K562 (cell line): ENCODE measurements around the gene GHDC. TPM values are rescaled to one million over a fixed set of nuclear protein-coding genes. Genes with fewer than 3 reads are reported as not detected.
"Not testable (repeated sequence)": the region's sequence is repeated elsewhere in the genome, so short reads cannot be mapped to it uniquely, and the experiment has no call there.

Experiments
- ATAC-seq: fragments of 200-7000 bp; cut with Tn5 transposase; 3 replicates; pipeline ENCODE4 v1.9.1; 2020; ENCODE audit warnings: moderate library complexity
- BruUV-seq: library from RNA; stranded (reverse); fragments of 400-500 nt; replicated peaks from 2 replicates; lab custom pipeline; 2021; lab: Mats Ljungman, UMichigan
- CTCF ChIA-PET: fragments of 300-600 bp; formaldehyde crosslinking; extraction: SDS; loops from one replicate; lab custom pipeline; 2021; ENCODE audit warnings: low intra/inter-chr PET ratio; lab: Yijun Ruan, JAX
- POLR2A ChIA-PET: fragments of 300-600, 350-650 bp; sonication (Branson Sonifier 250); formaldehyde crosslinking; extraction: SDS; loops from one replicate; lab custom pipeline; 2021; ENCODE audit warnings: antibody characterized with exemption, inconsistent platforms; lab: Yijun Ruan, JAX
- DNase-seq, 4 experiments: peaks; one replicate each; pipeline versions ENCODE4 v3.0.0 to v3.0.0-alpha.2; 2011 to 2018; ENCODE audit warnings: low spot score in 3 of 4, mixed read lengths in 3 of 4; ENCODE audit errors: extremely low read depth in 1 of 4
- FAIRE-seq: peaks from 2 replicates; lab custom pipeline; 2011; peaks lifted over from hg19 to GRCh38; lab: Jason Lieb, UNC
- H2AFZ ChIP-seq: 2 replicates; pipeline ENCODE4 v1.6.0; 2011; ENCODE audit warnings: low read depth, low read length, control low read depth, inconsistent platforms
- H3K27ac ChIP-seq: fragments of 200-600 bp; 3 replicates; pipeline ENCODE4 v1.8.0; 2011; ENCODE audit warnings: low read depth, mild to moderate bottlenecking, control low read depth, inconsistent platforms, low read length, moderate library complexity, mixed read lengths; ENCODE audit errors: extremely low read depth
- H3K27me3 ChIP-seq, 2 experiments: fragments of 300-600 bp in 1 of 2; 2 replicates in 1 of 2; 3 replicates in 1 of 2; pipeline versions ENCODE4 v1.6.0 to v1.8.0; 2011; ENCODE audit warnings: inconsistent platforms in 2 of 2, low read length in 2 of 2, mild to moderate bottlenecking in 1 of 2, mixed read lengths in 1 of 2, moderate library complexity in 1 of 2; ENCODE audit not compliant: control insufficient read depth in 2 of 2, insufficient read depth in 2 of 2
- H3K36me3 ChIP-seq: fragments of 300-600 bp; 3 replicates; pipeline ENCODE4 v1.8.0; 2011; ENCODE audit warnings: mild to moderate bottlenecking, low read length, inconsistent platforms; ENCODE audit not compliant: control insufficient read depth, insufficient read depth
- H3K4me1 ChIP-seq, 2 experiments: fragments of 200-600 bp in 1 of 2; replicated peaks in 1 of 2; 2 replicates in 1 of 2; 3 replicates in 1 of 2; pipeline versions ENCODE4 v1.5.1 to v1.8.0; 2011; ENCODE audit warnings: inconsistent platforms in 2 of 2, low read length in 2 of 2, mild to moderate bottlenecking in 1 of 2, mixed read lengths in 1 of 2, moderate library complexity in 1 of 2; ENCODE audit not compliant: control insufficient read depth in 2 of 2, insufficient read depth in 2 of 2
- H3K4me2 ChIP-seq: 2 replicates; pipeline ENCODE4 v1.6.1; 2011; ENCODE audit warnings: low read length, control low read depth, inconsistent platforms, mixed read lengths; ENCODE audit not compliant: insufficient read depth
- H3K4me3 ChIP-seq: fragments of 200-600 bp; sonication (generic), shearing (Covaris generic); 2 replicates; pipeline ENCODE4 v1.5.1; 2016; ENCODE audit warnings: control low read depth, inconsistent platforms
- H3K79me2 ChIP-seq: fragments of 200-600 bp; 3 replicates; pipeline ENCODE4 v1.8.0; 2011; ENCODE audit warnings: low read length, inconsistent platforms; ENCODE audit not compliant: control insufficient read depth, insufficient read depth
- H3K9ac ChIP-seq, 2 experiments: 2 replicates each; pipeline versions ENCODE4 v1.6.0 to v1.6.1; 2011; ENCODE audit warnings: low read depth in 2 of 2, low read length in 2 of 2, control low read depth in 1 of 2, inconsistent platforms in 1 of 2, mild to moderate bottlenecking in 1 of 2, mixed read lengths in 1 of 2; ENCODE audit not compliant: insufficient read depth in 1 of 2
- H3K9me1 ChIP-seq: one replicate; pipeline ENCODE4 v1.6.0; 2011; ENCODE audit warnings: inconsistent platforms, mild to moderate bottlenecking, low read length, moderate library complexity; ENCODE audit not compliant: control insufficient read depth, insufficient read depth
- H3K9me3 ChIP-seq: replicated peaks from 2 replicates; pipeline ENCODE4 v1.5.1; 2011; ENCODE audit warnings: low read depth, low read length, inconsistent platforms; ENCODE audit not compliant: control insufficient read depth, insufficient read depth
- H4K20me1 ChIP-seq: replicated peaks from 2 replicates; pipeline ENCODE4 v1.6.1; 2011; ENCODE audit warnings: low read length, inconsistent platforms, mixed read lengths; ENCODE audit not compliant: control insufficient read depth, insufficient read depth
- CEBPB ChIP-seq: fragments of 450-650 bp; IDR thresholded peaks from 2 replicates; pipeline ENCODE4 v1.6.1; 2016; ENCODE audit warnings: missing genetic modification characterization, missing compliant biosample characterization
- CEBPG ChIP-seq, 3 experiments: fragments of 200-800 bp in 1 of 3; sonication (Bioruptor generic) in 1 of 3; sonication (generic) in 1 of 3; formaldehyde crosslinking in 1 of 3; IDR thresholded peaks in 2 of 3; conservative IDR thresholded peaks in 1 of 3; 2 replicates each; pipeline versions ENCODE4 v1.6.1 to v1.8.0; 2016 to 2022; ENCODE audit warnings: missing compliant biosample characterization in 2 of 3, missing genetic modification characterization in 2 of 3, mild to moderate bottlenecking in 1 of 3, missing genetic modification reagents in 1 of 3
- WGBS: fragments of 100-300 bp; shearing (Covaris generic); methylation state at CpG from one replicate; pipeline ENCODE4 v1.1.6; 2016; ENCODE audit warnings: low coverage, mixed read lengths; ENCODE audit not compliant: insufficient coverage; ENCODE audit errors: missing lambda C conversion rate; 5-methylcytosine and 5-hydroxymethylcytosine counted together
- in situ Hi-C: fragments of 300-500 bp; cut with MboI; formaldehyde crosslinking; loops from 4 replicates; pipeline ENCODE4 v1.15.0; 2018; ENCODE audit warnings: inconsistent platforms, mixed read lengths
- intact Hi-C: fragments of 100-400 bp; cut with micrococcal nuclease; formaldehyde crosslinking; loops from 2 replicates; pipeline ENCODE4 v1.14.2; 2022
- polyA plus RNA-seq, 8 experiments: library from polyadenylated mRNA; depleted of rRNA in 4 of 8; stranded (reverse) in 5 of 8; unstranded in 3 of 8; fragments of >200 nt; fragmentation: Nextera tagmentation in 2 of 8; fragmentation: Illumina TruSeq in 1 of 8; extraction: Ambion mirVana in 2 of 8; extraction: Trizol in 1 of 8; gene quantifications; 2 replicates each; pipeline versions ENCODE4 v1.2.1 to v1.2.3, GENCODE V29; 2011 to 2014; ENCODE audit warnings: inconsistent platforms in 1 of 8, missing spikeins in 1 of 8
- total RNA-seq, 7 experiments: library from RNA; depleted of rRNA in 6 of 7; stranded (reverse); fragments of >200 nt in 6 of 7; fragmentation: Illumina TruSeq in 2 of 7; extraction: Trizol in 2 of 7; gene quantifications; 2 replicates each; pipeline versions ENCODE4 v1.2.1 to v1.2.3, GENCODE V29; 2011 to 2021; ENCODE audit warnings: low replicate concordance in 1 of 7

Gene GHDC
- total and polyA plus RNA-seq, 9 of the 15 experiments (the other 6 are each of a cell fraction or from before 2014, with no cell fraction given) = 0.65 to 23.2 (median 11.2) TPM

DNA sequence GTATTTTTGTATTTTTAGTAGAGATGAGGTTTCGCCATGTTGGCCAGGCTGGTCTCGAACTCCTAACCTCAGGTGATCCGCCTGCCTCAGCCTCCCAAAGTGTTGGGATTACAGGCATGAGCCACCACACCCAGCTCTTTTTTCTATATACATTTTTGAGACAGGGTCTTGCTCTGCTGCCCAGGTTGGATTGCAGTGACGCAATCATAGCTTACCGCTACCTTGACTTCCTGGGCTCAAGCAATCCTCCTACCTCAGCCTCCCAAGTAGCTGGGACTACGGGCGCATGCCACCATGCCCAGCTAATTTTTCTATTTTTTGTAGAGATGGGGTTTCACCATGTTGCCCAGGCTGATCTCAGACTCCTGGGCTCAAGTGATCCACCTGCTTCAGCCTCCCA, 53.6 kb downstream of the GHDC start:
- POLR2A ChIA-PET = interaction anchor here (0.5 to 0.6 kb wide), 2 partner anchors 259 to 447 kb away, joined by 3 read pairs; no protein-coding TSS in a partner anchor
- intact Hi-C loops; H3K27me3 ChIP-seq; H3K4me3 ChIP-seq; CTCF ChIA-PET; H2AFZ ChIP-seq; H3K9me3 ChIP-seq; H3K9ac ChIP-seq; H3K9me1 ChIP-seq; ATAC-seq; H3K27ac ChIP-seq; DNase-seq; in situ Hi-C loops; BruUV-seq; FAIRE-seq; H3K4me2 ChIP-seq; TF ChIP-seq CEBPG (CRISPR knock-in tag; IDR thresholded peaks at IDR 0.05): not testable (repeated sequence)
- Histone ChIP-seq H3K79me2 (peaks cover 73% of the 10 kb centered on the region), H3K4me1 (peaks cover 6 to 10% of the 10 kb centered on the region in 2 experiments; a peak in 3 of 5 replicates), H3K36me3 (peaks cover 72% of the 10 kb centered on the region), H4K20me1 (peaks cover 14% of the 10 kb centered on the region; the same call in 1 of the 2 replicates)
- WGBS = 98% methylated on average over 7 of the region's 7 CpGs
- TF ChIP-seq CEBPG (tag; conservative IDR thresholded peaks at IDR 0.05 in 1 of 2, IDR thresholded peaks at IDR 0.05 in 1 of 2) (peak in 1 of 2 experiments; percentile 33; a peak in 1 of 4 replicates), CEBPB (peak; percentile 47)

Other genes with a start within 250 kb of the GHDC start
Only the 7 nearest of the 15 such genes appear.
- gene DHX58, start 81.8 kb downstream of the GHDC start, total RNA-seq (2014; rRNA removed) = 1.5 and 3.0 TPM in 2 replicates
- gene DHX58, start 81.8 kb downstream of the GHDC start, total RNA-seq (2014; rRNA removed; fragmentation: Illumina TruSeq; extraction: Trizol) = 0.51 and 0.76 TPM in 2 replicates
- gene DHX58, start 81.8 kb downstream of the GHDC start, total RNA-seq (2015; rRNA removed; fragmentation: Illumina TruSeq; extraction: Trizol) = 1.1 and 1.2 TPM in 2 replicates
- gene DHX58, start 81.8 kb downstream of the GHDC start, total RNA-seq (2021) = 1.7 and 2.3 TPM in 2 replicates
- gene DHX58, start 81.8 kb downstream of the GHDC start, polyA plus RNA-seq (2011; rRNA removed) = 1.6 and 3.5 TPM in 2 replicates
- 1.4 TPM in 2 replicates for gene DHX58, start 81.8 kb downstream of the GHDC start, polyA plus RNA-seq (2014; fragmentation: Illumina TruSeq; extraction: Trizol)
- under 1 TPM; 0.15 to 0.25 TPM for gene DHX58, start 81.8 kb downstream of the GHDC start, polyA plus RNA-seq (2014; fragmentation: Nextera tagmentation; extraction: Ambion mirVana)
- gene DHX58, start 81.8 kb downstream of the GHDC start, polyA plus RNA-seq (2014; rRNA removed) = 1.9 and 2.4 TPM in 2 replicates
- gene KAT2A, start 73.1 kb downstream of the GHDC start, total RNA-seq (2014; rRNA removed) = 22.9 and 29.3 TPM in 2 replicates
- gene KAT2A, start 73.1 kb downstream of the GHDC start, total RNA-seq (2014; rRNA removed; fragmentation: Illumina TruSeq; extraction: Trizol) = 13.9 and 18.7 TPM in 2 replicates
- 31.9 and 32.8 TPM in 2 replicates for gene KAT2A, start 73.1 kb downstream of the GHDC start, total RNA-seq (2015; rRNA removed; fragmentation: Illumina TruSeq; extraction: Trizol)
- gene KAT2A, start 73.1 kb downstream of the GHDC start, total RNA-seq (2021) = 57.2 and 57.8 TPM in 2 replicates
- 64.6 and 64.7 TPM in 2 replicates for gene KAT2A, start 73.1 kb downstream of the GHDC start, polyA plus RNA-seq (2011; rRNA removed)
- gene KAT2A, start 73.1 kb downstream of the GHDC start, polyA plus RNA-seq (2014; fragmentation: Illumina TruSeq; extraction: Trizol) = 54.4 and 57.1 TPM in 2 replicates
- gene KAT2A, start 73.1 kb downstream of the GHDC start, polyA plus RNA-seq (2014; fragmentation: Nextera tagmentation; extraction: Ambion mirVana) = 1 to 10 TPM; 1.5 to 4.9 TPM
- 80.4 and 92.0 TPM in 2 replicates for gene KAT2A, start 73.1 kb downstream of the GHDC start, polyA plus RNA-seq (2014; rRNA removed)
- 0.08 TPM in 1 of 2 replicates, not detected in the other for gene HSPB9, start 71.7 kb downstream of the GHDC start, total RNA-seq (2014; rRNA removed)
- gene HSPB9, start 71.7 kb downstream of the GHDC start, total RNA-seq (2014; rRNA removed; fragmentation: Illumina TruSeq; extraction: Trizol) = not detected in 2 replicates
- 0.07 TPM in 1 of 2 replicates, not detected in the other for gene HSPB9, start 71.7 kb downstream of the GHDC start, total RNA-seq (2015; rRNA removed; fragmentation: Illumina TruSeq; extraction: Trizol)
- gene HSPB9, start 71.7 kb downstream of the GHDC start, total RNA-seq (2021) = 0.11 and 0.16 TPM in 2 replicates
- gene HSPB9, start 71.7 kb downstream of the GHDC start, polyA plus RNA-seq (2011; rRNA removed) = 0.04 and 0.08 TPM in 2 replicates
- gene HSPB9, start 71.7 kb downstream of the GHDC start, polyA plus RNA-seq (2014; fragmentation: Illumina TruSeq; extraction: Trizol) = not detected in 2 replicates
- gene HSPB9, start 71.7 kb downstream of the GHDC start, polyA plus RNA-seq (2014; fragmentation: Nextera tagmentation; extraction: Ambion mirVana) = under 1 TPM; 0.04 to 0.06 TPM
- 0.05 and 0.13 TPM in 2 replicates for gene HSPB9, start 71.7 kb downstream of the GHDC start, polyA plus RNA-seq (2014; rRNA removed)
- 79.2 and 125 TPM in 2 replicates for gene RAB5C, start 39.5 kb downstream of the GHDC start, total RNA-seq (2014; rRNA removed)
- 46.5 and 55.8 TPM in 2 replicates for gene RAB5C, start 39.5 kb downstream of the GHDC start, total RNA-seq (2014; rRNA removed; fragmentation: Illumina TruSeq; extraction: Trizol)
- gene RAB5C, start 39.5 kb downstream of the GHDC start, total RNA-seq (2015; rRNA removed; fragmentation: Illumina TruSeq; extraction: Trizol) = 106 and 107 TPM in 2 replicates
- gene RAB5C, start 39.5 kb downstream of the GHDC start, total RNA-seq (2021) = 108 and 117 TPM in 2 replicates
- gene RAB5C, start 39.5 kb downstream of the GHDC start, polyA plus RNA-seq (2011; rRNA removed) = 55.9 and 77.4 TPM in 2 replicates
- 165 and 166 TPM in 2 replicates for gene RAB5C, start 39.5 kb downstream of the GHDC start, polyA plus RNA-seq (2014; fragmentation: Illumina TruSeq; extraction: Trizol)
- gene RAB5C, start 39.5 kb downstream of the GHDC start, polyA plus RNA-seq (2014; fragmentation: Nextera tagmentation; extraction: Ambion mirVana) = 1 to 10 TPM; 1.7 to 2.2 TPM
- 118 and 122 TPM in 2 replicates for gene RAB5C, start 39.5 kb downstream of the GHDC start, polyA plus RNA-seq (2014; rRNA removed)
- 0.50 and 0.98 TPM in 2 replicates for gene KCNH4, start 13.4 kb downstream of the GHDC start, total RNA-seq (2014; rRNA removed)
- 0.22 and 0.29 TPM in 2 replicates for gene KCNH4, start 13.4 kb downstream of the GHDC start, total RNA-seq (2014; rRNA removed; fragmentation: Illumina TruSeq; extraction: Trizol)
- 0.36 and 0.49 TPM in 2 replicates for gene KCNH4, start 13.4 kb downstream of the GHDC start, total RNA-seq (2015; rRNA removed; fragmentation: Illumina TruSeq; extraction: Trizol)
- gene KCNH4, start 13.4 kb downstream of the GHDC start, total RNA-seq (2021) = 1.8 and 2.0 TPM in 2 replicates
- 0.72 and 0.79 TPM in 2 replicates for gene KCNH4, start 13.4 kb downstream of the GHDC start, polyA plus RNA-seq (2011; rRNA removed)
- 1.2 and 1.3 TPM in 2 replicates for gene KCNH4, start 13.4 kb downstream of the GHDC start, polyA plus RNA-seq (2014; fragmentation: Illumina TruSeq; extraction: Trizol)
- gene KCNH4, start 13.4 kb downstream of the GHDC start, polyA plus RNA-seq (2014; fragmentation: Nextera tagmentation; extraction: Ambion mirVana) = under 1 TPM; 0.10 to 0.14 TPM
- 1.3 and 1.7 TPM in 2 replicates for gene KCNH4, start 13.4 kb downstream of the GHDC start, polyA plus RNA-seq (2014; rRNA removed)
- gene HCRT, start 9.0 kb downstream of the GHDC start, total RNA-seq (2014; rRNA removed) = not detected in 2 replicates
- not detected in 2 replicates for gene HCRT, start 9.0 kb downstream of the GHDC start, total RNA-seq (2014; rRNA removed; fragmentation: Illumina TruSeq; extraction: Trizol)
- not detected in 2 replicates for gene HCRT, start 9.0 kb downstream of the GHDC start, total RNA-seq (2015; rRNA removed; fragmentation: Illumina TruSeq; extraction: Trizol)
- not detected in 2 replicates for gene HCRT, start 9.0 kb downstream of the GHDC start, total RNA-seq (2021)
- gene HCRT, start 9.0 kb downstream of the GHDC start, polyA plus RNA-seq (2011; rRNA removed) = not detected in 2 replicates
- not detected in 2 replicates for gene HCRT, start 9.0 kb downstream of the GHDC start, polyA plus RNA-seq (2014; fragmentation: Illumina TruSeq; extraction: Trizol)
- gene HCRT, start 9.0 kb downstream of the GHDC start, polyA plus RNA-seq (2014; fragmentation: Nextera tagmentation; extraction: Ambion mirVana) = not detected
- gene HCRT, start 9.0 kb downstream of the GHDC start, polyA plus RNA-seq (2014; rRNA removed) = not detected in 2 replicates
- 92.4 and 113 TPM in 2 replicates for gene STAT5B, start 81.9 kb upstream of the GHDC start, total RNA-seq (2014; rRNA removed)
- gene STAT5B, start 81.9 kb upstream of the GHDC start, total RNA-seq (2014; rRNA removed; fragmentation: Illumina TruSeq; extraction: Trizol) = 75.5 and 75.7 TPM in 2 replicates
- 63.5 and 65.2 TPM in 2 replicates for gene STAT5B, start 81.9 kb upstream of the GHDC start, total RNA-seq (2015; rRNA removed; fragmentation: Illumina TruSeq; extraction: Trizol)
- gene STAT5B, start 81.9 kb upstream of the GHDC start, total RNA-seq (2021) = 134 TPM in 2 replicates
- 147 and 176 TPM in 2 replicates for gene STAT5B, start 81.9 kb upstream of the GHDC start, polyA plus RNA-seq (2011; rRNA removed)
- gene STAT5B, start 81.9 kb upstream of the GHDC start, polyA plus RNA-seq (2014; fragmentation: Illumina TruSeq; extraction: Trizol) = 117 and 130 TPM in 2 replicates
- 10 to 100 TPM; 20.8 to 23.5 TPM for gene STAT5B, start 81.9 kb upstream of the GHDC start, polyA plus RNA-seq (2014; fragmentation: Nextera tagmentation; extraction: Ambion mirVana)
- gene STAT5B, start 81.9 kb upstream of the GHDC start, polyA plus RNA-seq (2014; rRNA removed) = 109 and 124 TPM in 2 replicates